ENCODE measurements around the gene ROR1.

ROR1 gene

GRCh38 chr1:63790989-63791388 is 17.2 kb downstream of the ROR1 start:
- no peak for TF ChIP-seq CTCF (IDR thresholded peaks at IDR 0.05; ENCODE audit: low read depth, low read length)
- DNase-seq (ENCODE audit: low read depth in 2 of 2), result no peak

GRCh38 chr1:63792152-63792551 is 18.3 kb downstream of the ROR1 start:
- TF ChIP-seq CTCF (IDR thresholded peaks at IDR 0.05; ENCODE audit: low read depth, low read length), result no peak
- no peak overlapping the region for H3K4me3 ChIP-seq (replicated peaks in 1 of 2; ENCODE audit: low read depth in 2 of 2, low read length in 2 of 2)
- no peak for DNase-seq (ENCODE audit: low read depth in 2 of 2)

More at GRCh38 chr1:63790989-63791388, 17.2 kb downstream of the ROR1 start:
- no peak overlapping the region for H3K4me3 ChIP-seq (replicated peaks in 1 of 2; ENCODE audit: low read depth in 2 of 2, low read length in 2 of 2)

GRCh38 chr1:63793741-63794240 is 20.0 kb downstream of the ROR1 start:
- H3K4me3 ChIP-seq (replicated peaks in 1 of 2; ENCODE audit: low read depth in 2 of 2, low read length in 2 of 2), result no peak overlapping the region
- no peak for TF ChIP-seq CTCF (IDR thresholded peaks at IDR 0.05; ENCODE audit: low read depth, low read length)
- DNase-seq (ENCODE audit: low read depth in 2 of 2), result no peak

- no peak overlapping the region for H3K4me3 ChIP-seq (replicated peaks in 1 of 2; ENCODE audit: low read depth in 2 of 2, low read length in 2 of 2)
- no peak for DNase-seq (ENCODE audit: low read depth in 2 of 2)
- no peak for TF ChIP-seq CTCF (IDR thresholded peaks at IDR 0.05; ENCODE audit: low read depth, low read length)
Observed at GRCh38 chr1:63794354-63794753, 20.5 kb downstream of the ROR1 start.

- no peak for TF ChIP-seq CTCF (IDR thresholded peaks at IDR 0.05; ENCODE audit: low read depth, low read length)
- no peak overlapping the region for H3K4me3 ChIP-seq (replicated peaks in 1 of 2; ENCODE audit: low read depth in 2 of 2, low read length in 2 of 2)
- peak in 1 of 2 donors; percentile 34 for DNase-seq (ENCODE audit: low read depth in 2 of 2)
Observed at GRCh38 chr1:63794939-63795378, 21.1 kb downstream of the ROR1 start.

- TF ChIP-seq CTCF (IDR thresholded peaks at IDR 0.05; ENCODE audit: low read depth, low read length), result no peak
Observed at GRCh38 chr1:63795455-63795854, 21.6 kb downstream of the ROR1 start.

More at GRCh38 chr1:63795455-63795854, 21.6 kb downstream of the ROR1 start:
- H3K4me3 ChIP-seq (replicated peaks in 1 of 2; ENCODE audit: low read depth in 2 of 2, low read length in 2 of 2), result no peak overlapping the region
- no peak for DNase-seq (ENCODE audit: low read depth in 2 of 2)
